NCI-H2081 treated with DMSO at 0.1 percent for 48 hours (cell line): ENCODE data around the gene IRF2.

Source experiments
- DNase-seq: peaks from one replicate; lab custom pipeline; 2025; lab: John Stamatoyannopoulos, UW

Gene IRF2

DNA sequence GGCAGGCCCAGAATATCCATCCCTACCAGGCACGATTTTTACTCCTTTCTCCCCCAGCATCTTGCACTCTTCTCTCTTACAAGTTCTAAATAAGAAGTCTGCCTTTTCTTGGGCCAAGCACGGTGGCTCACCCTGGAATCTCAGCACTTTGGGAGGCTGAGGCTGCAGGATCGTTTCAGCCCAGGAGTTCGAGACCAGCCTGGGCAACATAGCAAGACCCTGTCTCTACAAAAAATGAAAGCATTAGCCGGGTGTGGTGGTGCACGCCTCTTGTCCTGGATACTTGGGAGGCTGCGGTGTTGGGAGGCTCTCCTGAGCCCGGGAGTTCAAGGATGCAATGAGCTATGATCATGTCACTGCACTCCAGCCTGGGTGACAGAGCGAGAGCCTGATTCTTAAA is 64.8 kb downstream of the IRF2 start:
- no peak for DNase-seq

DNA sequence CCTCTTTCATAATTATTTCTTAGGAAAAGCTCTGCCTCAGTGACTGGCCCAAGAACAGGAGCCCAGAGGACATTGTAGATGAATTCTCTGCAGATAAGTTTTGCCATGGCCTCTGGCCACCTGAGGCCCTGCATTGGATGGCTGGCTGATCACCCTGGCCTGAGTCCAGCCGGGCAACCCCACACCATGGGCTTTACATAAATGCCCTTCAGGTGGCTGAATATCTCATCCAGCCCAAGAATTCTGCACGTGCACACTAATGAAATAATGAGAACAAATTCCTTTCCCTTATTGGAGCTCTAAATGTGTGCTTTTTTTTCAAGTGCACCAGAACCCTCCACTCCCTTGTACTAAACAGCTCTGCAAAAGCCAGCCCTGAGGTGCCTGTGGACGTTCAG is 65.7 kb downstream of the IRF2 start:
- no peak for DNase-seq

DNA sequence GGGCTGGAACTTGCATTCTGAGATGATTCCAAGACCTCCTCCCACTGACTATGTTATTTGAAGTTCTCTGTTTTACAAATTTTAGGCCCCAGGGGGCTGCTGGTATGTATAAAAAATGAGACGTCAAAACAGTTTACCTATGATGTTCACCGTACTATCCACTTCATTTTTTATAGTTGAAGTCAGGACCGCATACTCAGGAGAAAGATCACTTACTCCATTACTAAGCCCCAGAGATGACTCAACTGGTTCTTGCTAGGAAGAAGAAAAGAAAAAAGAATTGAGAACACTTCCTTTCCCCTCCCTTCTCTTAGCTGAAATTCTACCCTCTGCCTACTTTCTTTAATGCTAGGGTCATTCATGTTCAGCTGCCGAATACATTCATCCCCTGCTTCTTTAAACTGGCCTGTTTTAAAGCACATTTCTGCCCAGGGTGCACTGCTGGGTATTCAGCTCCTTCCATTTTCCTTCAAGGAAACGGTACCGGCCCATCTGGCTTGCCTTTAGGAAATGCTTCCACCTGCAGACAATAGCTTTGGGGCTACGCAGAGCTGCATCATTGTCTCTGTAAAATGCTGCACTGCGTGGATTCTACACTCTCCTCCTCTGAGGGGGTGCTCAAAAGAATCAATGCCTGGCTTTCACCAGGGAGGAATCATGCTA is 66.2 kb downstream of the IRF2 start:
- DNase-seq: no peak

DNA sequence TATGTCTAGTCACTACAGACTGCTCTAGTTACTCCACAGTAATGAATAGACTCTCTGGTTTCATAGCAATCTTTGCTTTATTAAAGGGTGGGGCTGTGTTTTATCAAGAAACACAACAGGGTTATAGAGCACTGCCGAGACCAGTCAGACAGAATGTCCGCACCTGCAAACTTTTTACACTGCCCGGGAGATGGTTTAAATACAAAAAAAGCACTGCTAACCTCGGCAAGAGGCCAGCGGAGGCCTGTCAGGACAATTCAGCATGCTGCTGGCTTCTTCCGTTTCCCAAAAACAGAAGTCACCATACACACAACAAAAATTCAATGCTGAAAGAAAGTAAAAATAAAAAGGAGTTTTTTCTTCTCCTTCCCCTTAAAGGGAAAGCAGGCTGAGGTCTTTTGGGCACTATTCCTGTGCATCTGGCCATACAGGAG is 67.4 kb downstream of the IRF2 start:
- no peak for DNase-seq

DNA sequence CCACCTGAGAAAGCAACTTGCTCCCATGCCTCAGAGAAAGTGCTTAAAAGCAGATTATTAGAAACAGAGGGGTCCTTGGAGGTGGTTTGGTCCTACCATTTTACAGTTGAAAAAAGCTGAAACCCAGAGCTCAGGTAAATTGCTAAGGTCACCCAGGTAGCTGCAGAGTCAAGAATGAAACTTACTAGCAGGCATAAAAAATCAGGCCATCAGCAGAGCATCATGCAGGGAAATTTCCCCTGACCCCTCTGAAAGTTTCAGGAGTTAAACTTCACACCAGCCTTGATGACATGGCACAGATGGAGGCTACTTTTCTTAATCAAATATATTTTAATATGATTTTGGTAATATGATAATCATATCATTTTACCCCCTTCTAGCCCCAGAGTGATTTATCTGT is 70.3 kb downstream of the IRF2 start:
- DNase-seq: no peak

DNA sequence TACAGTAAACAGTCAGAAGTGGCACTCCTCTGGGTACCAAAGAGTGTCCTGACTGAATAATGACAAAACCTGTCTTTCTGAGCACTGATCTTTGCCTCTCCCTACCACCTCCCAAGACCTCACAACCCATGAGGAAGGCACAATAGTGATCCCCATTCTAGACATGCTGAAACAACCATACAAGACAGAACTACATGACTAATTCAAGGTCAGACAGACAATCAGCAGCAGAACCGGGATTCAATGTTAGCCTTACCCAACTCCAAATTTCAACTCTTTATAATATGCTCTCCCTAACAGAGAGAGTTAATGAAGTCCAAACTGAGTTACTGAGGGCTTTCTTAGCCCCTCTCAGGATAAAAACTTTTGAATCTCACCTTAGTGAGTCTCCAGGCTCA is 71.0 kb downstream of the IRF2 start:
- DNase-seq: no peak

DNA sequence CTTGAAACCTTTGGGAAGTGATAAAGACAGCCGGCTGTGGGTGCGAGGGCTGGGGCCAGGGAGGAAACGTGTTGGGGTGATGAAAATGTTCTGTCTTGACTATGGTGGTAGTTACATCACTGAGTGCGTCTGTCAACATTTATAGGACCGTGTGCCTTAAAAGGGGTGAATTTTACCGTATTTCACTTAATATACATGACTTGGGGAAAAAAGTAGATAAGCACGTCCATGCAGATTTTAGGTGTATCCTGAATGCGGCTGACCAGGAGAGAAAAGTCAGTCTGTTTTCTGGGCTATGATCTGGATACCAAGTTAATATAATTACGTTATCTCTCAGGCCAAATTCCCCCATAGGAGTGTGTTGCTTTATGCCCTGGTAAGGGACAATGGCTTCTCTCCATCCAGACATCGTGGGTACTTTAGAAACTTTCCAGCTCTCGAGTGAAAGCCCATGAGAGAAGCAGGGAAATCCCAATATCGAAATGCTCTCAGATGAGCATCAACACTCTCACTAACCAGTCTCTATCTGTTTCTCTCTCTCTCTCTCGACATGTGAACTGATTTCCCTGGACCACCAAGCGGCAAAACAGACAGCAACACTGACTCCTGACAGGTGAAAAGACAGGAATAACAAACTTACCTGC is 71.5 kb downstream of the IRF2 start:
- no peak for DNase-seq

DNA sequence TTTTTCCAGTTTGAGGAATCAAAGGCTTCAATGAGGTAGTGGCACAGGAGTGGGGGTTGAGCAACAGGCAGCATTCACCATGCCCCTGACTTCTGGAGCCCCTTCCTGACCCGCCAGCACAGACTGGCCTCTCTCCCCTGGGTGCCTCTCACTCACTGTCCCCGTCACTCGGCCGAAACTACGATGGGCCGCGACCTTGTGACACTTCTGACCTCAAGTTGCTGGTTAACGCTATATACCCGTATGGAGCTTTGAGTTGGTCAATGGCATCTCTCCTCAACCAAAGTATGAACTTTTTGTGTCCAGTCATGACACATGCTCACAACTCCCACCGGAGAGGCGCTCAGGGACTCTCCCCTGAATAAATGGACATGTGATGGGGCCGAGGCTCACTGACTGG is 72.1 kb downstream of the IRF2 start:
- DNase-seq: no peak

DNA sequence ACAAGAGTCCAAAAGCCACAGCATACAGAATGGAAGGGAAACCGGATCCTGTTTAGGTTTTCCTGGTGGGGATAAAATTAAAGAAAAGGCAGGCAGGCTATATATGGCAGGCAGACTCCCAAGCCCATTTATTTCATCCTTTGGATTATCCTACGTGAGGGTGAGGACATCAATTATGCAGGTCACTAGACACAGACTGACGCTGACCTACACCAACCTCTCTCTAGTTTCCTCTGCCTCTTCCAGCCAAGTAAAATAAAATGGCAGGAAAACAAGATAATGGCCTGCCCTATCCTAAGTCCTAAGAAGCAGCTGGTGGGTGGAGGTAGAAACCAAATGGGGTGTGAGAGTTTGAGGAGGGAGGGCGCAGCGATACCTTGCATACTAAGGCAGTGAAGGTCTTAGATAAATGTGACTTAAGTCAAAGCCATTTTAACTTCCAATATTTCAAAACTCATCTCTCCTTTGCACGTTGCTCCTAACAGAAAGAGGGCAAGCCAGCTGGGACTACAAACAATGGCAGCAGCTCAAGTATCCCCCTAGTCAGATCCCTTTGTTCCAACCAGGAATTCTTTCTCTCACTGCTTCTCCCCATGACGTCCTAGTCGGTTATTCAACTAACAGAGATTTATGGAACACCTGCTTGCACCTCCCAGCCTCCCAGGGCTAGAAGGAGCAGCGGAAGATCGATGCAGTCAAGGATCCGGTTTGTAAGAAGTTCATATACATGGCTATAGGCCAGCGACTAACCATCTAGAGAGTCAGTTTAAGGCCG is 72.8 kb downstream of the IRF2 start:
- no peak for DNase-seq

DNA sequence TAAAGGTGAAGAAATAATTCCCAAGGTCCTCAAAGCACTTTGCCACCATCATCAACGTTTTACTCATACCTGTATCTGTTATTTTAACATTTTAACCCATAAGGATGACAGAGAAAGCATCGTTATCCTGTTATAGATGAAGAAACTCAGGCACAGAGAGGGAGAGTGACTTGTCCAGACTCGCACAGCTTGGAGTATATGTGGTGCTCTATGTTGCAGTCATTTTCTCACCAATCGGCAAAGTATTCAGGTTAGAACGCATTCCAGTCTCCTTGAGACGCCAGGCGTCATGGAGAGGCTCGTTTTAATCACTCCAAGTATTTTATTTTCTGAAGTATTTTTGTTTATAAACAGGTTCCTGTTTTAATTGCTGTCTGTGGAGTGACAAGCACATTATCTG is 73.5 kb downstream of the IRF2 start:
- no peak for DNase-seq

DNA sequence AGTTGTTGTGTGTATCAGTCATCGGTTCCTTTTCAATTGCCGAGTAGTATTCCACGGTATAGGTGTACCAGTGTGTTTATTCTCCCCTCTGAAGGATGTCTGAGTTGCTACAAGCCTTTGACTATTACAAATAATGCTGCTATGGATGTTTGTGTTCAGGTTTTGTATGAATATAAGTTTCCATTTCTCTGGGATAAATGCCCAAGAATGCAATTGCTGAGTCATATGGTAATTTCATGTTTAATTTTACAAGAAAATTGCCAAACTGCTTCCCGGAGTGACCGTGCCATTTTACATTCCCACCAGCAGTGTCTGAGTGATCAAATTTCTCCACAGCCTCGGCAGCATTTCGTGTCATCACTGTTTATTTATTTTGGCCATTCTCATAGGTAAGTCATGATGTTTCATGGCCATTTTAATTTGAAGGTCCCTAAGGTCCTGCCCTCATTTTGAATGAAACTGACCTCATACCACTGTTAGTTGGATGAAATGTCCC is 73.9 kb downstream of the IRF2 start:
- no peak for DNase-seq

DNA sequence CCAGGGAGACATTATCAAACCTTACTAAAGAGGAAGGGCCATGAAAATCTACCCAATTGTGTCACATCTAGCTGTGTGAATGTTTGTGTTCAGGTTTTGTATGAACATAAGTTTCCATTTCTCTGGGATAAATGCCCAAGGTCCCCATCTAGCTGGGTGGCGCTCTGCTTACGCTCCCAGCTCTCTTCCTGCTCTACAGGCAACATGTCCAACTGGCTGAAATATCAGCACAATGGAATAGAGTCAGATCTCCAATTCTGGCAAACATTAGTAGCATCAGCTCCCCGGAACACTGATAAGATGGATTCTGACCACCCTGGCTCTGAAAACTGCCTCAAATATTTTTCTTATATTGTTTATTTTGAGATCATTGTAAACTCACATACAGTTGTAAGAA is 74.8 kb downstream of the IRF2 start:
- no peak for DNase-seq

DNA sequence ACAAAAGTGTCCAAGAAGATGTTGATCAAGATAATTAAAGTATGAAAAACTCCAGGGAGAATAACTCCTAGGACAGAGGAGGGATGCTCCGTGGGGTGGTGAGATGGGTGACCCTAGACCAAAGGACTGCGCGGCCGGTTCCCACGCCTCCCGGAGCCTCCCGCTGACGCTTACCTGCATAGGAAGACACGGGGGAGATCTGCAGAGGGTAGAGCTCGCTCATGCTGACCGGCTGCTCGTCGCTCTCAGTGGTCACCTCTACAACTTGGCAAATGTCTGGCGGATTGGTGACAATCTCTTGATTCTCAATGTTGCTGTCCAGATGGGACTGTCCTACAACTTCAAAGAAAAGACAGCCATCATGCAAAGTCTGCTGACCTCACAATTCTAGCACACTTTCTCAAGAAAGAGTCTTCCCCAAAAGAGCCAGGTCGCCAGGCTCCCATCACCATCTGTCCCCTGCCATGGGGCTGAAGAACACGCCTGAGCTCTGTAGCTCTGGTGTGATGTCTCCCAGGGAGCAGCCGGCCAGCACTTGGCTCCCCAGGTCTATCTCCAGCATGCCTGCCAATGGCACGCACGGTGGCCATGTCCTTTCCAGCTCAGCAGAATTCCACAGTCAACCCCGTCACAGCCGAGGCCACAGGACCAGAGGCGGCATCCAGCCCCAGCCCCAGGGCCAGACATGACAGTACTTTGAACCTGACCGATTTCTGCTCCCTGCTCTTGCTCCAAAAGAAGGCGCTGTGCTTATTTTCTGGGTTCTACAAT is 75.4 kb downstream of the IRF2 start:
- no peak for DNase-seq

DNA sequence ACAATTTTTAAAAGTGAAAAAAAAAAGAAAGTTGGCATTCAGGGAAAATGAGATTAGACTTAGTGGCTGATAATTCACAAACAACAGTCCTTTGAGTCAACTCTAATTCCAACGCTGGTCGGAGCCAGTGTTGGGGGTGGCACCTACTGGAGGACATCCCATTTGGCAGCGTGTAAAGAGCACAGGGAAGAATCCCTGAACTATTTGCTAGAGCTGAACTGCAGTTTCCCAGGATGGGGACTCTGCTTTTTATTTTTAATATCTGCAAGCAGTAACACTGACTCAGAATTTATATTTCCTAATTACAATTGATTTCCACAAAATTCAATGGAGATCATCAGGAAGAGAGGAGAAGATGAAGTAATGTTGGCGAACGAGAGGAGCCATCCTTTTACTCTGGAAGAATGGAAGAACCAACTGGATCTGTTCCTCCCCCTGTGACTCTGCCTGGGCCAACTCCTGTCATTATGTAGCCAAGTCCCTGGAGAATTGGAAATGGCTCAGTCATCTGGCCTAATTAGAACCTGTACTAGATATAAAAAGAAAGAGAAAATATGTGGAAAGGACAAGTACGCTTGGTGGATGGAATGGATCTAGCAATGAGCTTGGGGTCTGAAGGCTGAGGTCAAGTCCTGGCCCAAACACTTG is 76.7 kb downstream of the IRF2 start:
- DNase-seq: no peak

DNA sequence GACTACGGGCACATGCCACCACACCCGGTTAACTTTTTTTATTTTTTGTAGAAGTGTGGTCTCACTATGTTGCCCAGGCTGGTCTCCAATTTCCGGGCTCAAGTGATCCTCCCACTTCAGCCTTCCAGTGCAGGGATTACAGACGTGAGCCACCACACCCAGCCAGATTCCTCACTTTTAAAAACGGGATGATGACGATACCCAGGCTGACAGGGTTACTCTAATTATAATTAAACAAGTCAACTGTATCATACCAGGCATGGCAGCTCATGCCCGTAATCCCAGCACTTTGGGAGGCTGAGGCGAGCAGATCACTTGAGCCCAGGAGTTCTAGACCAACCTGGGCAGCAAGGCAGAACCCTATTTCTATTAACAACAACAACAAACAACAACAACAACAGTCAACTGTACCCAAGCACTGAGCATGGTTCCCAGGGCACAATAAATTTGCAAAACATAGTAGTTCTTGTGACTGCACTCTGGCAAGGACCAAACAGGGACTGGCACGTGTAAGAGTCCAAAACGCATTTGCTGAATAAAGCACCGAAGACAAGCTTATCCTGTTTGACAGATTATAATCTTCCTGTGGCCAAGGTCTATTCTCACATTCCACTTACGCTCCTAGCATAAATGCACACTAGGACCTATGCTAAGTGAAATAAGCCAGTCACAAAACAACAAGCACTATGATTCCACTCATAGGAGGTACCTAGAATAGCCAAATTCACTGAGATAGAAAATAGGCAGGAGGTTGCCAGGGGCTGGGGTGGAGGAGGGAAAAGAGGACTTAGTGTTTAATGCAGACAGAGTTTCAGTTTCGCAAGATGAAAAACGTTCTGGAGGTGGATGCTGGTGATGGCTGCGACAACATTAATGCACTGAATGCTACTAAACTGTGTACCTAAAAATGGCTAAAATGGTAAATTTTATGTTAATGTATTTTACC is 77.5 kb downstream of the IRF2 start:
- DNase-seq: no peak

DNA sequence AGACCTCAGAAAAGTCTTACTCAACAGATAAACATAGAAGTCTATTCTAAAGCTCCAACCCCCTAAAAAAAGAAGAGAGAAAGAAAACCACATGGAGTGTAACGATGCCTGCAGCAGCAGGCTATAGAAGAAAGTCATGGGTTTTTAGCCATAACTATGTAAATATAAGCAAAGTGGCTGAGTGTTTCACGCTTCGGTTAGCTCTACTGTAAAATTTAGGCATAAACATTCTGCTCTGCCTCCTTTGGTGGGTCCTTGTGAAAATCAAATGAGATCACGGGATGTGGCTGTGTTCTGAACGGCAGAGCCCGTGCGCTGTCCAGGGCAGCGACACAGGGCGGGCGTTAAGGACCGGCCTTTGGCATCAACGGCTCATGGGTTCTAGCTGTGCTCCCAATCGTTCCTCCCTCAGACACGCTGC is 78.4 kb downstream of the IRF2 start:
- DNase-seq: no peak

DNA sequence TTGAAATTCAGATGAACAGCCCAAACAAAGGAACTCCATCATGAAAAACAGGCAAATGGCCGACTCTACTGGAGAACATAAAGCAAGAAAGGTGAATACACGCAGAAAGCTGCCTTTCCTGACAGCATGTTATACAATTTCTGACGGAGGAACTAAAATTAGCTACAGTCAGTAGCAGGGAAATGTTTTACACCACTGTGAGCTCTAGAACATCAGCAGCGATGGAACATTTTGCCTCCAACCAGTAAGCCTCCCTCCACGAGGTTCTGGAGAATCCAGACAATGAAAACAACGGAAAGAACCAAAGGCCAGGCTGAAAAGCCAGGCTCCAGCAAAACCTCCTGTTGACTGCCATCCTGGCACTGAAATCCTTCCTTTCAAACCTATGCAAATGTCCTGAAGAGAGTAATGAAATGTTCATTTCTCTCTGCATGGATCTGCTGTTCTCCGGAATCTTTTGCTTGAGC is 78.9 kb downstream of the IRF2 start:
- no peak for DNase-seq

DNA sequence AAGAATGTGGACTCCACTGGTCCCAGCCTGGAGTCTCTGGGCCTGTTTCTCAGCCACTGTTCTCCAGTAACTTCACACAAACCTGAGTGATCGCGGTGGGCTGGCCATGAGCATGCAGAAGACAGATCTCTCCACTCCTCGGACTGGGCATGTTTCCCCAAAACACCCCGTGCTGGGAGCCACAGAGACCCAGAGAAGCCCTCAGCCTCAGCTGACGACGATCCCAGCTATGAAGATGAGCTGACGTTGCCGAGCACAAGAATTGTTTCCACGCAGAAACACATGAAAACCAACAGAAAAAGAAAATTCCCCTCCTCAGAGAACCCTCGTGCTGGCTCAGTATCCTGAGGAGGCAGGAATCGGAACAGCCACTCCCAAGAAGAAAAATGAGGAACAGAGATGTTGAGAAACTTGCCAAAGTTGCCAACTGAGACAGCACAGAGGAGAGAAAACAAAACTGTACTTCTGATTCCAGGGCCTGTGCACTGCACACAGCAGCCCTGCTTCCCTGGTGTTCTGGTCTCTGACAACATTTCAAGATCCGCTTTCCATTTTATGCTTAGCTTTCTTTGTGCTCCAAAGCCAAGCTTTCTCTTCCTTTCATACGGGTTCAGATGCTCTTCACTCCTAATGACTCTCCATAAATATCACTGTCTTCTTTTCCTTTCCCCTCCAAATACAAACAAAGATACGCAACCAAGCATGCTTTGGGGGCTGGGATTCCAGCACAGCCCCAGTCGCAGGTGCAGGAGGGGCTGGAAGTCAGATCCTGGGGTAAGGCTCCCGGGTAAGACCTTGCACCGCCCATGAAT is 81.4 kb downstream of the IRF2 start:
- no peak for DNase-seq

DNA sequence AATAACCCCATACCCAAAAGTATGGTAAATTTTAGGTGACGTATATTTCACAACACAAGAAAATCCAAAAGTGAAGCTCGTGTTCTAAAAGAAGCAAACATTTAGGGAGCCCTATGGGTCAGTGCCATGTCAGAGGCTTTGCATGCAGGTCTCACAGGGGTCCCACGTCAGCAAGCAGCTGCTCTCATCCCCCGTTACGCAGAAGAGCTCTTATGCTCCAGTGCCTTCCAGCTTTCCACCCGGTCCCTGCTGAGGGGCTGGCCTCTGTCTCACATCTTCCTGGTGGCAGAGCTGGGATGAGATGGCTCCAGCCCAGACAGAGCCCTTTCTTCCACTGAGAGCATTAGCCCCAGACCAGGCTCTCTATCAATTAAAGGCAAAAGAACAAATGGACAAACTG is 82.0 kb downstream of the IRF2 start:
- DNase-seq: no peak
